Progenitor cell of endocrine pancreas (in vitro differentiated cells): ENCODE measurements around the gene WNT7A. TPM values are rescaled to one million over a fixed set of nuclear protein-coding genes. Genes with fewer than 3 reads are reported as not detected.

Experiments
- DNase-seq: peaks from one replicate; pipeline ENCODE4 v3.0.0; 2021; ENCODE audit warnings: low spot score; ENCODE audit not compliant: unreplicated experiment
- H3K27ac Mint-ChIP-seq: 2 replicates; pipeline ENCODE4 v1.8.0; 2021; ENCODE audit warnings: mild to moderate bottlenecking, moderate library complexity, mixed read lengths
- H3K27me3 Mint-ChIP-seq: 2 replicates; pipeline ENCODE4 v1.8.0; 2021; ENCODE audit warnings: mixed read lengths
- H3K36me3 Mint-ChIP-seq: 2 replicates; pipeline ENCODE4 v1.8.0; 2022; ENCODE audit warnings: mixed read lengths; ENCODE audit not compliant: insufficient read depth
- H3K4me1 Mint-ChIP-seq: 2 replicates; pipeline ENCODE4 v1.8.0; 2021; ENCODE audit warnings: low read depth, mixed read lengths
- H3K4me3 Mint-ChIP-seq: 2 replicates; pipeline ENCODE4 v1.8.0; 2021; ENCODE audit warnings: low read depth, mild to moderate bottlenecking, moderate library complexity, mixed read lengths
- H3K9me3 Mint-ChIP-seq: 2 replicates; pipeline ENCODE4 v1.8.0; 2021; ENCODE audit warnings: low read depth, mixed read lengths
- total RNA-seq: library from RNA; stranded (reverse); gene quantifications from 2 replicates; pipeline ENCODE4 v1.2.1, GENCODE V29; 2021
- TF ChIP-seq, protein P1 (sequence below): fragments of 200-600 bp; sonication (generic); IDR thresholded peaks from one replicate; pipeline ENCODE4 v1.5.0; 2021; ENCODE audit warnings: antibody characterized with exemption, mild to moderate bottlenecking; ENCODE audit not compliant: unreplicated experiment

Gene WNT7A
- total RNA-seq, 1 donor from 2014 or later = not detected

DNA sequence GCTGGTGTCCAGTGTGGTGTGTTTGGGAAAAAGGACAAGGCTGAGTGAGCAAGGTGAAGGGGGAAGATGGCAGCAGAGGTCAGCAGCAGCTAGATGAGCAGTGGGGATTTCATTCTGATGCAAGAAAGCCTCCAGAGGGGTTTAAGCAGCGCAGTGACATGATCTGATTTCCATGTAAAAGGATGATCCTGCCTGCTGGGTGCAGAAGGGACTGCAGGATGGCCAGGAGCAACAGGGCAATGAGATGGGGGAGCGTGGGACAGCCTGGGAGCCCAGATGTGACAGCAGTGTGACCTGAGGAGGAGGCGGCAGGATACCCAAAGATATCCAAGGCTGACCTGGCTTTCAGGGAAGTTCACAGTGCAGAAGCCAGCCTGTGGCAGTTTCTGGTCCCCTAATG is 6.1 kb downstream of the WNT7A start:
- no peak overlapping the region for H3K4me3 Mint-ChIP-seq

DNA sequence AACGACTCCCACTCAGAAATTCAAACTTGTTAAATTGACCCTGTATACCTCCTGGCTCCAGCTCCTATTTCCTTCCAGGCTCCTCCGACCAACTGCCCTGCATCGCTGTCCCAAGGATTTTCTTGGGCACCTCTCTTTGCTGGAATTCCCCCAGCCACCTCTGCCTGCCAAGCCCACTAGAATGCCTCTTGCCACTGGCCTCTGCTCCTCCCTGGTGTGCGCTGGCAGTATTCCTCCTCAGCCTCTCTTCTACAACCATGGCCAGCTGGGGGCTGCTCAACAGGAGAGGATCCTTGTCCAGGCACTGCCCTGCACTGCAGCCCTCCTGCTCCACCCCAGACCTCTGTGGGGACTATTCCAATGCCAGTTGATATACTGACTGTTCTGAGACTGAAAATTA is 7.4 kb downstream of the WNT7A start:
- Mint-ChIP-seq H3K9me3 (no peaks in the 10 kb centered on the region), H3K27ac (no peak overlapping the region), H3K4me3 (no peak overlapping the region), H3K36me3 (no peaks in the 10 kb centered on the region), H3K27me3 (peaks cover 86% of the 10 kb centered on the region), H3K4me1 (no peaks in the 10 kb centered on the region)
- TF ChIP-seq, protein P1, sequence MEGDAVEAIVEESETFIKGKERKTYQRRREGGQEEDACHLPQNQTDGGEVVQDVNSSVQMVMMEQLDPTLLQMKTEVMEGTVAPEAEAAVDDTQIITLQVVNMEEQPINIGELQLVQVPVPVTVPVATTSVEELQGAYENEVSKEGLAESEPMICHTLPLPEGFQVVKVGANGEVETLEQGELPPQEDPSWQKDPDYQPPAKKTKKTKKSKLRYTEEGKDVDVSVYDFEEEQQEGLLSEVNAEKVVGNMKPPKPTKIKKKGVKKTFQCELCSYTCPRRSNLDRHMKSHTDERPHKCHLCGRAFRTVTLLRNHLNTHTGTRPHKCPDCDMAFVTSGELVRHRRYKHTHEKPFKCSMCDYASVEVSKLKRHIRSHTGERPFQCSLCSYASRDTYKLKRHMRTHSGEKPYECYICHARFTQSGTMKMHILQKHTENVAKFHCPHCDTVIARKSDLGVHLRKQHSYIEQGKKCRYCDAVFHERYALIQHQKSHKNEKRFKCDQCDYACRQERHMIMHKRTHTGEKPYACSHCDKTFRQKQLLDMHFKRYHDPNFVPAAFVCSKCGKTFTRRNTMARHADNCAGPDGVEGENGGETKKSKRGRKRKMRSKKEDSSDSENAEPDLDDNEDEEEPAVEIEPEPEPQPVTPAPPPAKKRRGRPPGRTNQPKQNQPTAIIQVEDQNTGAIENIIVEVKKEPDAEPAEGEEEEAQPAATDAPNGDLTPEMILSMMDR = no peak
- DNase-seq = no peak

More for the DNA sequence above, 6.1 kb downstream of the WNT7A start:
- no peak for DNase-seq
- H3K4me1 Mint-ChIP-seq = peaks cover 2% of the 10 kb centered on the region
- H3K27ac Mint-ChIP-seq = no peak overlapping the region
- H3K27me3 Mint-ChIP-seq = peaks cover 87% of the 10 kb centered on the region
- TF ChIP-seq, protein P1 = no peak
- no peaks in the 10 kb centered on the region for H3K9me3 Mint-ChIP-seq
- no peaks in the 10 kb centered on the region for H3K36me3 Mint-ChIP-seq

DNA sequence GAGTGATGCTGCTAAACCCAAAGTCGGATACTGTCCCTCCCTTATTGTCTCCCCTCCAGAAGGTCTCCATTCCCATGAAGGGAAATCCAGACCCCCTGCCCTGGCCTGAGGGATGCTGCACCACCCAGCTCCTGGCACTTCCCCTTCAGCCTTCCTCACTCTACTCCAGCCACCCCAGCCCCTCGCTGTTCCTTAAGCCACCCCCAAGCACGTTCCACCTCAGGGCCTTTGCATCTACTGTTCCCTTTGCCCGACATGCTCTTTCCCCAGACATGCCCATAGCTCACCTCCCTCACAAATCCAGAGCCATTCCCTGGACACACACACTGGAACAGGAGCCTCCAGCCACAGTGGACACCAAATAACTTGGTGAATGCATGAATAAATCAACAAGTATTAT is 8.1 kb downstream of the WNT7A start:
- no peak overlapping the region for H3K27ac Mint-ChIP-seq
- peaks cover 86% of the 10 kb centered on the region for H3K27me3 Mint-ChIP-seq
- no peaks in the 10 kb centered on the region for H3K4me1 Mint-ChIP-seq
- DNase-seq = no peak
- no peaks in the 10 kb centered on the region for H3K36me3 Mint-ChIP-seq
- no peaks in the 10 kb centered on the region for H3K9me3 Mint-ChIP-seq
- H3K4me3 Mint-ChIP-seq = no peak overlapping the region
- TF ChIP-seq, protein P1 = no peak

DNA sequence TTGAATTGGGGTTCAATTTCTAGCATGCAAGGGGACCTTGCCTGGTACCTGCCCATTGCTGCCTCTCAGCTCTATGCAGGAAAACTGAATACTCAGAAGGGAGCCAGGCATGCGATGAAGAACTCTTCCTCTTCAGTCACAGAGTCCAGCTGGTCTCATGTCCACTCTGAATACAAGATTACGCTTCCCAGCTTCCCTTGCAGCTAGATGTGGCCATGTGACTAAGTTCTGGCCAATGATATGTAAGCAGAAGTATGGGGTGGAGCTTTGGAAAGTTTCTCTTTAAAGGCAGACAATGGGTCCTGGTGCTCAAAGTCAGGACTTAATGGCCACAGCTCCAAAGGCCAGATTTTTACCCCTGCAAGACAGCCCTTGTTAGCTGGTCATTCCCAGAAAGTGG is 9.0 kb downstream of the WNT7A start:
- no peaks in the 10 kb centered on the region for H3K9me3 Mint-ChIP-seq
- H3K27ac Mint-ChIP-seq = no peak overlapping the region
- no peaks in the 10 kb centered on the region for H3K4me1 Mint-ChIP-seq
- H3K4me3 Mint-ChIP-seq = no peak overlapping the region
- no peak for DNase-seq
- H3K36me3 Mint-ChIP-seq = no peaks in the 10 kb centered on the region
- peaks cover 85% of the 10 kb centered on the region for H3K27me3 Mint-ChIP-seq
- TF ChIP-seq, protein P1 = no peak

GRCh38 chr3:13869761-13870343 is 10.0 kb downstream of the WNT7A start:
- no peak for DNase-seq
- no peaks in the 10 kb centered on the region for H3K4me1 Mint-ChIP-seq
- TF ChIP-seq, protein P1 = no peak
- H3K36me3 Mint-ChIP-seq = no peaks in the 10 kb centered on the region
- peaks cover 82% of the 10 kb centered on the region for H3K27me3 Mint-ChIP-seq
- no peak overlapping the region for H3K27ac Mint-ChIP-seq
- H3K4me3 Mint-ChIP-seq = no peak overlapping the region
- no peaks in the 10 kb centered on the region for H3K9me3 Mint-ChIP-seq
